Activated CD4-positive, alpha-beta T cell treated with anti-CD3 and anti-CD28 coated beads for 1 hour (primary cell): ENCODE data around the gene ZNF197.
A peak's percentile ranks its signal among the peaks of the same experiment; 100 is the strongest.
"Not testable (repeated sequence)": the region's sequence is repeated elsewhere in the genome, so short reads cannot be mapped to it uniquely, and the experiment has no call there.

Source experiments
- DNase-seq: peaks from one replicate; pipeline ENCODE4 v3.0.0-alpha.2; 2020

ZNF197 gene

DNA sequence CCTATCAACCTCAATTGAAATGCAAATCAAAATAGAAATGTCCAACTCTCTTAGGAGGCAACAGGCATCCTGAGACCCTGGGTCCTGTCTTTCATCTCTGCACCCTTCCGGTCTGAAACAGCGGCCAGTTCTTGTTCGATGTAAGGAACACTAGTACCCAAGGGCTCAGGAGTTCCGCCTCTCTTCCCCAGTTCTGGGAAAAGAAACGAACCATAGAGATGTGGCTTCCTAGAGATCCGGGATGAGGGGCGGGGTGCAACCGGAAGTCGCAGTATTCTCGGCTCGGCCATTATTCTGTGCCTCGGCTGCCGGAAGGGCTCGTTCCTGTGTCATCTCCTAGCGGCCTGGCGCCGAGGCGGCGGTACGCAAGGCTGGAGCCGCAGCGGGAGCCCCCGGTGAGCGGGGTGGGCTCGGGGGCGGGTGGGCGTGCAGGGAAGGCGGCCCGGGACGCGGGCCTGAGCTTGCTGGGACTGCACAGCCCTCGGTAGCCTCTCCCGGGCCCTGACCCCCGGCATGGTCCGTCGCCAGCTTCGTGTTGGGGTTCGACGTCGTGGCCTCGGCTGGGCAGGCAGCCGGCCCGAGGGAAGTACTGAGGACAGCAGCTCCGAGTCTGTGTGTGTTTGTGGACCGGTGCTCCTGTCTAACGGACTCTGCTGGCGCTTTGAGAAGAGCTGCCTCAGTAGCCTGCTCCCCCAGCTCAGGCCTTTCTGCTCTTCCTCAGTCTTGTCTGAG lies at the start of gene ZNF197:
Gene ZNF197 (plus strand): TSS at position 288 of the 732 bp plus-strand sequence. CDS start 4,119 bp downstream, outside the sequence.
- peak; percentile 30 for DNase-seq

DNA sequence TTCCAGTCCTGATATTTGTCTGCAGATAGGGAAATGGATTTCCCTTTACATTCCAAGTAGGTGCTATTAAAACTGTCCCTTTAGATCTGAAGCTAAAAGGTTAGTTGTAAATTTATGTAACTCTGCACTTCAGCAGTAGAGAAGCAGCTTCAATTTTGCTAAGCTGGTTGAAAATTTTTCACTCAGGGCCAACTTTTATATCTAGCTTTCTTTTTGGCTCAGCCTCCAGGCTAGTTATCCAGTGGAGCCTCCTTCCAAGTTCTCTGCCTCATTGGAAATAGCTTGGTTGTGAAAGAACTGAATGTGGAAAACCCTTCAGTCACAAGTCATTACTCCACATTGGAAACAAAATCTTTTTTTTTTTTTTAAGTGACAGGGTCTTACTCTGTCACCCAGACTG lies 48.2 kb upstream of the ZNF197 start:
- no peak for DNase-seq

DNA sequence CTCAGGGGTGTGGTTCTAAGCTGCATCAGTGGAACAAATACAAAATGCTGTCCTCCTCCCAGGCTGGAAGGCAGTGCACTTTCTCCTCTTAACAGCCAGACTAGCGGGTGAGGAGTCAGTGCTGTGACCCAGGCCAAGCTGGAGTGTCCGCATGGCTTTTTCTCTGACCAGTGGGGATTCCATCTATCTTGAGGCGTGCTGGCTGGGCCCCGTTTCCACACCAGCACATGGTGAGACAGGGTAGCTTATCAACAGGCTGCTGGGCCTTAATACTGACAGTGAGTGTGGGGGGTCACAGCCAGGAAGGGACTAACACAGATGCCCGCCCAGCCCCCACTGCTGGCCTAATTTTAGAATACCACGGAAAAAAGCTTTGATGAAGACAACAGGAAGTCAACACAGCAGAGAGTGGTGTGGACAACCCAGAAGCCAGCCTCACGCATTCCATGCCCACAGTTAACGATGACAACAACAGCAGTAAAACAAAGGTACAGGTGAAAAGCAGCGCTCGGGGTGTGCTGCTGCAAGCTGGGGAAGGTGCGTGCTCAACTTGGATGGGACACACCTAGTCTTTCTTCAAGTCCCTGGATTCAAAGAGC lies 47.4 kb upstream of the ZNF197 start:
- not testable (repeated sequence) for DNase-seq

DNA sequence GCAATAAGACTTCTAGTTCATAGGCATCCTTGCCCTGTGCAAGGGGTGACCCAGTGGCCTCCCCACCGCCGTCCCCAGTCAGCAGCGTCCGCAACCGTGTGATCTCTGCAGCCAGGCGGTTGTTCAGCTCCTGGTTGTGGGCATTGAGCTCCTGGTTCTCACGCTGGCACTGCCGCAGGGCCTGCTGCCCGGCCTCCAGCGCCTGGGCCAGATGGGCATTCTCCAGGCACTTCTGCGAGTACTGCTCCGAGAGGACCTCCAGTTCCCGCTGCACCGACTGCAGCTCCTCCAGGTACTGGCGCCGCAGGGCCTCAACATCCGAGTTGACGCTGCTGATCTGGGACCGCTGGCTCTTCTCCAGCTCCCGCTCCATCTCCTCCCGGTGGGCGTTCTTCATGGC lies 46.5 kb upstream of the ZNF197 start:
- DNase-seq: not testable (repeated sequence)

DNA sequence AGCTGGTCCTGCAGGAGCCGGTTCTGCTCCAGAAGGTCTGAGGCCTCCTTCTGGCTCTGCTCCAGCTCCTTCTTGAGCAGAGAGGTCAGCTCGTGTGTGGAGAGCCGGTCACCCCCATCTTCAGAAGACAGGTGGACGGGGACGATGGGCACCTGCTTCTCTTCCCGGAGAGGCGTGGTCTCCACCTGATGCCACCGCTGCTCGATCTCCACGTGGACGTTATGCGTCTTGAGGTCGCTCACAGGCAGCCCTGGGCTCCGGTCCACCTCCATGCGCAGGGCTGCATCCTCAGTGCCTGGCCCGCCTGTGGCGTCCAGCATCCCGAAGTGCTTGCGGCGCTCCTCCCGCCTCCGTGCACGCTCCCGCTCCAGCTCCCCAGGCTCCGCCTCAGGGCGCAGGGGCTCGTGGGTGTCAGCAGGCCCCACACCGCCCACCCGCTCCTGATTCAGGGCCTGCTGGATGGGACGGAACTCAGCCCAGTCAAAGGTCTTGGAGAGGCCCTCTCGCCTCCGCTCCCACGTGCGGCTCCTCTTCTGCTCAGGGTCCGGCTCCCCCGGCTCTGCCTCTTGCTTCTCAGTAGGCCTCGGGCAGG lies 45.8 kb upstream of the ZNF197 start:
- DNase-seq: not testable (repeated sequence)

DNA sequence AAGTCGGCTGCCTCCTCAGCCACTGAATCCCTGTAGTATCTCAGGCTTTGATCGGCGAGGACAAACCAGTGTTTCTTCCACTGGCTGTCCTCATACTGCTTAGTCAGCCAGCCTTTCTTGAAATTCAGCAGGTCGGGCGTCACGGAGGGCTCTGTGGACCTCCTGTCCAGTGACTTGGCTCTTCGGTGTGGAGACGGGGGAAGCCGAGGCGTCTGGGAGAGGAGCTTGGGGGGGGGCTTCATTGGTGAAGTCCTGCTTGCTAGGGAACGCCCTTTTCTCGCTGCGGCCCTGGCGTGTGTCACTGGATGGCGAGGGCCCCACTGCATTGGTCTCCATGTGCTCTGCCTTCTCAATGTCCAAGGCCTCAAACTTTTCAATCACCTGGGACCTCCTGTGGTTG lies 45.1 kb upstream of the ZNF197 start:
- not testable (repeated sequence) for DNase-seq

DNA sequence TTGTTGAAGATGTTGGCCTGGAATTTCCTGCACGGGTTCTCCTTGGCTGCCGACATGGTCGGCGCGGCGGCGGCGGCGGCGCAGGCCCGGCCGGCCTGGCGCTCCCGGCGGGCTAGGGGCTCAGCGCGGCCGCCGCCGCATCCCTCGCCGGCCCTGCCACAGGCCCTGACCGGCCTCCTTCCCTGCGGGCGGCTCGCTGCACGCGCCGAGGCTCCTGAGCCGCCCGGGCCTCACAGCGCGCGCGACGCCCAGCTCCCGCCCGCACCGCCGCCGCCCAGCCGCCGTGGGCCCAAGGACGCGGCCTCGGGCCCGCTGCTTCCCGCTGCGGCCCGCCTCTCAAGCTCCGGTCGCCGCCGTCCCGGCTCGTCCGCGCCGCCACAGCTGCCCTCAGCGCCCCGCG lies 43.9 kb upstream of the ZNF197 start:
- not testable (repeated sequence) for DNase-seq

DNA sequence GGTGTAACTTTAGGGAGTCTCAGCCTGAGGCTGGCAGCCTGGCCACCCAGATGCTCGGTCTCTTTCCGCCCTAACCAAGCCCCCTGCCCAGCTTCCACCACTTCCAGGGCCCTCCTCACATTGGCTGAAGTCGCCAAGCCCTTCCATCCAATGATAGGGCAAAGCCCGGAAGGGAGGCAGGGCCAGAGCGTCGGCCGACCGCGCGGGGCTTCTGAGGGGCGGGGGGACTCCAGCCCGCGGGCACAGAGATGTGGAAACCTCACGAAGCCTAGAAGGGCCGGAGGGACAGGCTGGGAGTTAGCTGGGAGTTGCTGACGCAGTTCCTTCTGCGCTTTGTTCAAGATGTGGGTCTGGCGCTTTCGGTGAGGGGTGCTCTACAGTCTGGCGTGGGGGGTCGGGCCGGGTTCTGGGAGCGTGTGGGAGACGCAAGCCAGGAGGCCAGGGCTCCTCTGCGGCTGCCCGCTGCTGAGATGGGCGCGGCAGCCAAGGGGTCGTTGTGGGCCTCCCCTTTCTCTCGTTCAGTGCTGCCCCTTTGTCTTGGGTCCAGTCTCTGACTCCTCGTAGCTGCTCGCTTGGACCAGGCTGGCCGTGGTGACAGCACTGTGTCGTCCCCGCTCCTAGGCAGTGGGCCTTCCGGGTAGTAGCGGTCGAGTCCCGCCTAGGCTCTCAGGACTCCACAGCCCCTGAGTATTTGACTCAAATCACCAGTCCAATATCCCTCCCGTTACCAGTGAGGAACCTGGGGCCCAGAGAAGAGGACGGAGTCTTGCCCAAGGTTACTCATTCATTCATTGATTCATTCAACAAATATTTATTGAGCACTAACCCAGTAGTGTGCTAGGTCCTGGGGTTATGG lies 40.0 kb upstream of the ZNF197 start, which contains the start of gene ZNF660:
Gene ZNF660 (plus strand): TSS at position 319 of the 856 bp plus-strand sequence. CDS start 9,230 bp downstream, outside the sequence.
- no peak for DNase-seq

DNA sequence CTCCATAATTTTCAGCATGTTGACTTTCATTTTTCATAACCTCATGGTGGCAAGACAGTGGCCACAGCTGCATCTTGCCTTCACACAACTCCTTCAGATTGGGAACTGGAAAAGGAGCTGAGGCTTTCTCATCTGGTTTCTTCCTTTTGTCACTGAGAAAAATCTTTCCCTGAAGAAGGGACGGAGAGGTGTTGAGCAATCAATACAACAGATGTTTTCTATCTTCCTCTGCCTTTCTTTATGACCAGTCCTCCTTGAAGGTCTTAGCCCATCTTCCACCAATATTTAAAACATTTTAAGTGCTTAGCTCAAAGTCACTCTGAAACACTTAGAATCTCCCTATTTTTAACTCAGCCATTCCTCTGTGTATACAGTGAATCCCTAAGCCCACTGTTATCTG lies 28.2 kb upstream of the ZNF197 start:
- DNase-seq: no peak

DNA sequence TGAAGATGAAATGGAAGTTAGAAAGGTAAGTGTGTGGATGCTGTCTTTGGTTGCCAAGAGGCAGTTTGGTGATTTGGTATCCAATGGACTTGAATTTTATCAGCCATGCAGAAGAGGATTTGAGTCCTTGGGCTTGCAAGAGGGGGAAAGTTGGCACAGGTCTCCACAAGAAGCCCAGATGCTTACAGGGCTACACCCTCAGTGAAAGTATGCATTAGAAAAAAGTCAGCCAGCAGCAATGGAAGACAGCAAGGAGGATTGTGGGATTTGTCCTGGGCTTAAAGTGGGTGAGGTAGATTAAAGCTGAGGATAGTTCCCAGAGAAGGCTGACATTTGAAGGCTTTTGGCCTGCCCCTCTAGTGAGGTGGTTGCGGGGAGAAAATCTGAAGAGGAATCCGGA lies 23.1 kb upstream of the ZNF197 start:
- DNase-seq: no peak

DNA sequence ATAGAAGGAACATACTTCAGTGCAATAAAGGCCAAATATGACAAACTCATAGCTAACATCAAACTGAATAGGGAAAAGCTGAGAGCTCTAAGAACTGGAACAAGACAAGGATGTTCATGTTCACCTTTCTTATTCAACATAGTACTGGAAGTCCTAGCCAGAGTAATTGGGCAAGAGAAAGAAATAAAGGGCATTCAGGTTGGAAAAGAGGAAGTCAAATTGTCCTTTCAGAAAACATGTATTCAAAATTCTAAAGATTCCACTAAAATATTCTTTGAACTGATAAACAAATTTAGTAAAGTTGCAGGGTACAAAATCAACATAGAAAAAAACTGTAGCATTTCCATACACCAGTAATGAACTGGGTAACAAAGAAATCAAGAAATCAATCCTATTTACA lies 12.2 kb upstream of the ZNF197 start:
- no peak for DNase-seq

DNA sequence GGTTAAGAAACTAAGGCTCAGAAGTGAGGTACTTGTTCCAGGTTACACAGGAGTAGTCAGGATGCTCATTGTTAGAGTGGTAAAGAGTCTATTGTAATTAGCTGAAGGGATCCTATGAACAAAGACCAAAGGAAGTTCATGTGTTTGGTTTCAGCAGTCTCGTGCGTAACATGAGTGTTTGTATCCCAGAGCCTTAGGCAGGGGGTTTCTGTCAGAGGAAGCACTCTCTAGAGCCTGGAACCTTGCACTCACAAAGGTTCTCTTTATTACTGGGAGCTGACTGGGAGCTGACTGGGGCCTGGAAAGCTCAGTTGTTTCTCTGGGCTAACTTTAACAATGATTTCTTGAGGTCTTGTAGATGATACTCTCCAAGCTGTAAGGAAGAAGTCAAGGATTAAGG lies 3.9 kb downstream of the ZNF197 start:
- DNase-seq: no peak

DNA sequence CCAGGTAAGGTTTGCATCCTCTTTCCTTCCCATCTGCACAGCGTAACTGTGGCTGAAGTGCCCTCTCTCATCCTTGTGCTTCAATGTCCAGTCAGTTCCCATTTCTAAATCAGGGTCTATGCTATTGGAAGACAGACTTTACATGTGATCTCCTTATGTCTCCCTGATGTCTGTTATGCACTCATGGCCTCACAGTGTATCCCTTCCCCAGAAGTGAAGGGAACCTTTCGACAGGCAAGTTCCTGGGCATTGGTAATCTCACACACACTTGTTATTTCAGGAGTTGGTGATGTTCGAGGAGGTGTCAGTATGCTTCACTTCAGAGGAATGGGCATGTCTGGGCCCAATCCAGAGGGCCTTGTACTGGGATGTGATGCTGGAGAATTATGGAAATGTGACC lies 7.4 kb downstream of the ZNF197 start:
- no peak for DNase-seq

DNA sequence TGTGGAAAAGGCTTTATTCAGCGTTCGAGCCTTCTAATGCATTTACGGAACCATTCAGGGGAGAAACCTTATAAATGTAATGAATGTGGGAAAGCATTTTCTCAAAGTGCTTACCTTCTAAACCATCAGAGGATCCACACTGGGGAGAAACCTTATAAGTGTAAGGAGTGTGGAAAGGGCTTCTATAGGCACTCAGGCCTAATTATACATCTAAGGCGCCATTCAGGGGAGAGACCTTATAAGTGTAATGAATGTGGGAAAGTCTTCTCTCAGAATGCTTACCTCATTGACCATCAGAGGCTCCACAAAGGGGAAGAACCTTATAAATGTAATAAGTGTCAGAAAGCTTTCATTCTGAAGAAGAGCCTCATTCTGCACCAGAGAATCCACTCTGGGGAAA lies 17.5 kb downstream of the ZNF197 start:
- no peak for DNase-seq

DNA sequence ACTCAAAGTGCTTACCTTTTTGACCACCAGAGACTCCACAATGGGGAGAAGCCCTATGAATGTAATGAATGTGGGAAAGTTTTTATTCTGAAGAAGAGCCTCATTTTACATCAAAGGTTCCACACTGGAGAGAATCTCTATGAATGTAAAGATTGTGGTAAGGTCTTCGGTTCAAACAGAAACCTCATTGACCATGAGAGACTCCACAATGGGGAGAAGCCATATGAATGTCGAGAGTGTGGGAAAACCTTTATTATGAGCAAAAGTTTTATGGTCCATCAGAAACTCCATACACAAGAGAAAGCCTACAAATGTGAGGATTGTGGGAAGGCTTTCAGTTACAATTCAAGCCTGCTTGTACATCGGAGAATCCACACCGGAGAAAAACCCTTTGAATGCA lies 18.2 kb downstream of the ZNF197 start:
- DNase-seq: no peak

DNA sequence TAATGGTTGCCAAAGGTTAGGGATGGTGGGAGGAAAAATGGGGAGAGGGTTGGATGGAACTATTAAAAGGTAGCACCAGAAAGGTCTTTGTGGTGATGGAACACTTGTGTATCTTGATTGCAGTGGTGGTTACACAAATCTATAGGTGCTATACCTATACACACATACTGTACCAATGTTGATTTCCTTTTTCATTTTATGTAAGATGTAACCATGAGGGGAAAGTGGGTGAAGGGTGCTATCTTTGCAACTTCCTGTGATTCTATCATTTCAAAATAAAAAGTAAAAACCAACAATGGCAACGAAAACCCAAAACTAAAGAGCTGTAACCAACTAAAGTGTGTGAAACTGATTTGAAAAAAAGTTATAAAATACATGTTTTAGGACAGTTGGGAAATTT lies 22.9 kb downstream of the ZNF197 start:
- DNase-seq: no peak

DNA sequence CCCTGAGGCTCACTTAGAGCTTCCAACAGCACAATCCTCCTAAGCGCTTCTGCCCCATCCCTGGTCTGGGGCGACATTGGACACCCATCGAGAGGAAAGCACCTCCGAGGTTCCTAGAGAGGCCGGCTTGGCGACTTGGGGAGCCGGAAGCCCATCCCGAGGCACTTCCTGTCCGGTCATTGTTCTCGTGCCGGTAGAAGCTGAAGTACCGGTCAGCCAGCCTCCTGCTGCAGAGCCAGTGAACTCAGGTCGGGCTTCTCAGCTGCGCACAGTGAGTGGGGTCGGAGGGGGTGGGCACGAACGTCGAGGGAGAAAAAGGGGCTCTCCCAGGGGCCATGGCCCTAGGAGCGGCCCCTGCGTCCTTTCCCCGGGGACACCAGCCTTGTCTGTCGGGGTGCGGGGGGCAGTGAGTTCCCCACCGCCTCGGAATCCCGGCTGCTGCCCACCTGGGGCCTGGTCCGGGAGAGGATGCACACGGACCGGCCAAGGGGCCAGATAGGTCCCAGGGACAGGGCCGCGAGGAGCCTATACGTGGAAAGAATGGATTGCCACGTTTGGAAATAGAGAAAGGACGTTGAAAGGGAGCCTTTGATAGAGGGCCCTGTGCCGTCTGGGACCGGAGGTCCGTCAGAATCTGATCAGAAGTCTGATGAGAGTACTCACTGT lies 23.9 kb downstream of the ZNF197 start, which contains the start of gene ZNF35:
Gene ZNF35 (plus strand): TSS at position 169 of the 666 bp plus-strand sequence. CDS start 2,336 bp downstream, outside the sequence.
- DNase-seq: no peak

DNA sequence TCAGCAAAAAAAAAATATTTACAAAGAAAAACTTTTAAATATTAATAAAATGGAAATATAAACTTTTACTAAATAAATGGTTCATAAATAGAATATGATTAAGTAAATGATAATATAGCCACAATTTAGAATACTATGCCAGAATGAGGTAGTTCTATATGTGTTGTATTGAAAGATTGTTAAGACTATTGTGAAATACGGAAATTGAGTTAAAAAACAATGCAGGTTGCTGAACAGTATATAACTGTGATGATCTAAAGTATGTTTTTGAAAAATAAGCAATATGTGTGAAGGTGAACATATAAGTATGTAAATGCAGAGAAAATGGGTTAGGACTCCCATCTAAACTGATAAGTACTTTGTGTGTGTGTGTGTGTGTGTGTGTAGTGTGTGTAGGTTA lies 24.9 kb downstream of the ZNF197 start:
- no peak for DNase-seq

DNA sequence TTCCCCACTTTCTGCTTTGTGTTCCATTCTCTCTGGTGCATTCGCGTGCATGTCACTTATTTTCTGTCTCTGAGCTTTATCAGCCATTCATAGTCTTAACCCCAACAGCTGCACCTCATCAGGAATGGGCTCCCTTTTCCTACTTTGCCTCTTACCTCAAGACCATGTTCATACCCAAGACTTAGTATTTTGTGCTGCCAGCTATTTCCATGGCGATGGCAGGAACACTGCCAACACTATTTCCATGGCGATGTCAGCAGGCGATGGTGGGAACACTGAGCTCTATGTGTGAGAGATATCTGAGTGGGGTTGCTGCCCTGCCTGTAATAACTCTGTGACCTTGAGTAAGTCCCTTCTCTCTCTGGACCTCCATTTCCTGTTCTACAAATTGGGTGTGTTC lies 29.2 kb downstream of the ZNF197 start:
- DNase-seq: no peak

DNA sequence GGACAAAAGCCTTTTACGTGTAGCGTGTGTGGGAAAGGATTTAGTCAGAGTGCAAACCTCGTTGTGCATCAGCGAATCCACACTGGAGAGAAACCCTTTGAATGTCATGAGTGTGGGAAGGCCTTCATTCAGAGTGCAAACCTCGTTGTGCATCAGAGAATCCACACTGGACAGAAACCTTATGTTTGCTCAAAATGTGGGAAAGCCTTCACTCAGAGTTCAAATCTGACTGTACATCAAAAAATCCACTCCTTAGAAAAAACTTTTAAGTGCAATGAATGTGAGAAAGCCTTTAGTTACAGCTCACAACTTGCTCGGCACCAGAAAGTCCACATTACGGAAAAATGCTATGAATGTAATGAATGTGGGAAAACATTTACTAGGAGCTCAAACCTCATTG lies 34.2 kb downstream of the ZNF197 start:
- no peak for DNase-seq

DNA sequence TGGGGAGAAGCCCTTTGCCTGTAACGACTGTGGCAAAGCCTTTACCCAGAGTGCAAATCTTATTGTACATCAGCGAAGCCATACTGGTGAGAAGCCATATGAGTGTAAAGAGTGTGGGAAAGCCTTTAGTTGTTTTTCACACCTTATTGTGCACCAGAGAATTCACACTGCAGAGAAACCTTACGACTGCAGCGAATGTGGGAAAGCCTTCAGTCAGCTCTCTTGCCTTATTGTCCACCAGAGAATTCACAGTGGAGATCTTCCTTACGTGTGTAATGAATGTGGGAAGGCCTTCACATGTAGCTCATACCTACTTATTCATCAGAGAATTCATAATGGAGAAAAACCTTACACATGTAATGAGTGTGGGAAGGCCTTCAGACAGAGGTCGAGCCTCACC lies 34.6 kb downstream of the ZNF197 start:
- DNase-seq: no peak

DNA sequence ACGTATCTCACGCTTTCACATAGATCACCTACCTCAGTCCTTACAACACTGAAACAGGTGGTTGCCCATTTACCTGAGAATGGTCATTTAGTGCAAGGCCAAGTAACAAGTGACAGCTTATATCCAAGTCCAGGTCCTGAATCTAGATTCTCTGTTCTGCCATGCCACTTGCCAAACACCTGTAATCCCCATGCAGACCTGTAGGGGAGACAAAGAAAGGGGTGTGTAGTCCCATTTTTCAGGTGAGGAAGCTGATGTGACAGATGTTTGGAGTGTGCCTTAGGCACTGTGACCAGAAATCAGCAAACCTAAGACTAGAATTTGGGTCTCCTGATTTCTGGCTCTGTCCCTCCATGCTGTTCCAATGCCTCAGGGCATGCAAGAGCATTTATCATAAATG lies 36.4 kb downstream of the ZNF197 start:
- DNase-seq: no peak

DNA sequence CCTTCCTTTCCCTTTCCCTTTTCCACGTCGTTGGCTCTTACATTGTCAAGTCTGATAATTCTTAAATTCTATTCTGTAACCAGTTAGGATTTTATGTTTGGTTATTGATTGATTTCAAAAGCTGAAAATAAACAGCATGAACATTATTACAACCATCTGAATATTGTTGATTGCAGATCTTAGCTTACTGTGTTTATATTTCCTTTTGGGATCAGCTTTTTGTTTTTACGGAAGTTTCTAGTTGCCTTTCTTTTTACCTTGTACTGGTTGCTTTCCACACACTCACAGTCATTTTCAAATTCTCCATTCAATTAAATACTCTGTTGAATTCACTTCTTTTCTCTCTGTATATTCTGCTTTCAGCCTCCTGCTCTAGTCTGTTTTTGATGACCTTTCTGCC lies 40.3 kb downstream of the ZNF197 start:
- DNase-seq: no peak
